NT2/D1 (cell line): ENCODE measurements around the gene SUDS3.

ENCODE experiments used
- DNase-seq: peaks from one replicate; pipeline ENCODE4 v3.0.0-alpha.2; 2011; ENCODE audit warnings: low read depth, low spot score
- H3K27me3 ChIP-seq: 2 replicates; pipeline ENCODE4 v1.6.0; 2011; ENCODE audit warnings: mild to moderate bottlenecking; ENCODE audit not compliant: insufficient read length, insufficient read depth
- H3K36me3 ChIP-seq: 2 replicates; pipeline ENCODE4 v1.6.1; 2011; ENCODE audit warnings: mild to moderate bottlenecking, low read length, mixed read lengths; ENCODE audit not compliant: insufficient read depth, insufficient read length
- H3K4me1 ChIP-seq: 2 replicates; pipeline ENCODE4 v1.5.1; 2011; ENCODE audit not compliant: insufficient read depth, insufficient read length
- H3K4me3 ChIP-seq: 2 replicates; pipeline ENCODE4 v1.5.1; 2011; ENCODE audit warnings: low read depth; ENCODE audit not compliant: insufficient read length
- H3K9ac ChIP-seq: 2 replicates; pipeline ENCODE4 v1.6.0; 2011; ENCODE audit warnings: low read depth; ENCODE audit not compliant: insufficient read length
- H3K9me3 ChIP-seq: 2 replicates; pipeline ENCODE4 v1.5.1; 2011; ENCODE audit warnings: mild to moderate bottlenecking, low read length; ENCODE audit not compliant: insufficient read depth
- SUZ12 ChIP-seq: IDR thresholded peaks from 2 replicates; pipeline ENCODE4 v1.6.1; 2011; ENCODE audit not compliant: insufficient read length, insufficient read depth; ENCODE audit errors: extremely low read depth
- YY1 ChIP-seq: IDR thresholded peaks from 2 replicates; pipeline ENCODE4 v1.6.1; 2011; ENCODE audit not compliant: insufficient read length, insufficient read depth
- ZNF274 ChIP-seq: IDR thresholded peaks from 2 replicates; pipeline ENCODE4 v1.6.1; 2011; ENCODE audit warnings: mild to moderate bottlenecking, low read depth, low read length

SUDS3 gene

DNA sequence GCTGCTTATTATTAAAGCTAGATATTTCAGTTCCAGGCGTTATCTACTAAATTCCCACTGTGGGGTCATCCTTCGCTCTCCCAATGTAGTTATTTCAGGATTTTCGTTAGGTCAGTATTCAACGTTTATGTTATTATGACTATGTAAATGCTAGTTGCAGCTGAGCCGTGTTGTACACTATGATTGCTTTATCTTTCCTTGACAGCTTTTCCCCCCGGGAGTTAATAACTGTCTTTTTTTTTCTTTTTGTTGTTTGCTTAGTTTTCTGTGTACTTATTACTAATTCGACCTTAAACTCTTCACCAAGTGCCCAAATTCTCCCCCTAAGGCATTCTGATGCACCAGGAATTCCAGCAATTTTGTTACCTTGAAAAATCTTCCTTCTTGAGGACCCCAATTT is 48.5 kb downstream of the SUDS3 start:
- no peak overlapping the region for H3K9ac ChIP-seq
- H3K9me3 ChIP-seq = no peaks in the 10 kb centered on the region
- no peaks in the 10 kb centered on the region for H3K4me1 ChIP-seq
- no peaks in the 10 kb centered on the region for H3K27me3 ChIP-seq
- TF ChIP-seq ZNF274 (no peak), SUZ12 (no peak), YY1 (no peak)
- no peak for DNase-seq
- no peak overlapping the region for H3K4me3 ChIP-seq
- no peaks in the 10 kb centered on the region for H3K36me3 ChIP-seq

DNA sequence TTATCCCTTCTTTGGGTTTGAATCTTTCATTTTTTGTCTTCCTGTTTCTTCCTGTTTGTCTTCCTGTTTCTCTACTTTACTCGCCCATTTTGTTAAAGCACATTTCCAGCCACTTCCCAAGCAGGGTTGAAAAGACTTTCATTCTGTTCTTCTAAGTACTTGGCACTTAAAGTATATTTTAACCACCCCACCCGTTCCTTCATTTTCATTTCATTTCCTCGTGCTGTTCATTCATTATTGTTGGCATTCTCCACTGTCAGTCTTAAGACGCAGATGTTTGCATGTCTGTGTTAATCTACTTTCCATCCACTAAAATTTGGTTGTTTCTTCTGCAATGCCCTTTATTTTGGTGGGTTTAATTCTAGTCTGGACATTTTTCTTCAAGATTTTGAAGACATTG is 49.0 kb downstream of the SUDS3 start:
- Histone ChIP-seq H3K9ac (no peak overlapping the region), H3K4me3 (no peak overlapping the region), H3K4me1 (no peaks in the 10 kb centered on the region), H3K36me3 (no peaks in the 10 kb centered on the region), H3K9me3 (no peaks in the 10 kb centered on the region), H3K27me3 (no peaks in the 10 kb centered on the region)
- DNase-seq = no peak
- TF ChIP-seq ZNF274 (no peak), SUZ12 (no peak), YY1 (no peak)

DNA sequence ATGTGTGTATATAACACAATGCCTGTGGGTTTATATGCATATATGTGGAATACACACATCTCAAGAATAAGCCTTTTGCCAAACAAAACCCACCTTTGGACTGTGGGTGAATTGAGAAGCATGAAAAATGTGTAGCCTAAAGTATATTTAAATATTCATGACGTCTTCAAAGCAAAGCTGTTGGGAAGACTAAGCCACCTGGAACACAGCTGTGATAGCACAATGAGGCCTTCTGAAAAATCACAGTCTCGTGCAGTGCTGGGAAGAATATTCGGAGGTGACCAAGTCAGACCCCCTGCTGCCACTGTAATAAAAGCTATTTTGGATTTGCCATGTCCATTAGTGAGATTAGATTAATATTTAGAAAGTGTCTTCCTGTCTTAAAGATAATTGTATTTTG is 51.5 kb downstream of the SUDS3 start:
- Histone ChIP-seq H3K4me1 (no peaks in the 10 kb centered on the region), H3K9ac (no peak overlapping the region), H3K36me3 (no peaks in the 10 kb centered on the region), H3K4me3 (no peak overlapping the region), H3K27me3 (no peaks in the 10 kb centered on the region), H3K9me3 (no peaks in the 10 kb centered on the region)
- TF ChIP-seq ZNF274 (no peak), YY1 (no peak), SUZ12 (no peak)
- DNase-seq = no peak

DNA sequence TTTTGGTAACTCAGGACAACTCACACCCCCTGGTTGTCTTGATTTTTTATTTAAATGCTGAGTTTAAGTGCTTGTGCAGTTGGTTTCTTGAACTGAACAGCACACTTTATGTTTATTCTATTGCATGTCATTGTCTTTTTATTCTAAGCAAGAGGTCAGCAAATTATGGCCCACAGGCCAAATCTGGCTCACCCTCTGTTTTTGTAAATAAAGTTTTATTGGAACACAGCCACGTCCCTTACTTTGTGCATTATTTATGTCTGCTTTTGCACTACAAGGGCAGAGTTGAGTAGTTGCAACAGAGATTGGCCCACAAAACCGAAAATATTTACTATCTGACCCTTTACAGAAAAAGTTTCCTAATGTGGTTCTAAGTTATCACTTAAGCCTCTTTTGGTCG is 52.3 kb downstream of the SUDS3 start:
- Histone ChIP-seq H3K9ac (no peak overlapping the region), H3K4me3 (no peak overlapping the region), H3K36me3 (no peaks in the 10 kb centered on the region), H3K9me3 (no peaks in the 10 kb centered on the region), H3K27me3 (no peaks in the 10 kb centered on the region), H3K4me1 (no peaks in the 10 kb centered on the region)
- TF ChIP-seq ZNF274 = no peak
- TF ChIP-seq YY1 = no peak
- TF ChIP-seq SUZ12 = no peak
- DNase-seq = no peak

DNA sequence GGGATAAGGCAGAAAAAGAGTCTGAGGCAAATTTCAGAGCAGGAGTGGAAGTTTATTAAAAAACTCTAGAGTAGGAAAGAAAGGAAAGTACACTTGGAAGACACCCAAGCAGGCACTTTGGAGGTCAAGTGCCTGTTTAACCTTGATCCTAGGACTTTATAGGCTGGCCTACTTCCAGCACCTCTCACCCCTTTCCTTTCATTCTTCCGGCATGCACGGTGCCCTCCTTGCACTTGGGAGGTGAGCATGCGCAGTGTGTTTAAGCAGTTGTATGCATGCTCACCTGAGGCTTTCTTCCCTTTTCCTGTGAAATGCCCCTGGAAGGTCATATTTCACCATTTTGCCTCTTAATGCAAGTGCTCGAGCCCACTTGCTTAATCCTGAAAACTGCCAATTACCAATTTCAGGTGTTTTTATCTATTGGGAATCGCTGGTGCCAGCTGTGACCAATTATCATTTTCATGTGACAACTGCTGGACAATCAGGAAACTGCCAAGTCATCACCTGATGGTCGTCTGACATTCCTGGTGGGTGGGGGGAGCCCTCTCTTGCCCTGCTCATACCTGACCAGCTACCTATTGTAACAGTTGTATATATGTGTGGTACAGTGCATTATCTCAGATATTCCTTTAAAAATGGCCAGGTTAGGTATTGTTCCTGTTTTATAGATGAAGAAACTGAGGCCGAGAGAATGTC is 53.5 kb downstream of the SUDS3 start:
- Histone ChIP-seq H3K9me3 (no peaks in the 10 kb centered on the region), H3K9ac (no peak overlapping the region), H3K4me3 (no peak overlapping the region), H3K36me3 (no peaks in the 10 kb centered on the region), H3K4me1 (no peaks in the 10 kb centered on the region), H3K27me3 (no peaks in the 10 kb centered on the region)
- TF ChIP-seq YY1 = no peak
- no peak for TF ChIP-seq ZNF274
- TF ChIP-seq SUZ12 = no peak
- DNase-seq = no peak

DNA sequence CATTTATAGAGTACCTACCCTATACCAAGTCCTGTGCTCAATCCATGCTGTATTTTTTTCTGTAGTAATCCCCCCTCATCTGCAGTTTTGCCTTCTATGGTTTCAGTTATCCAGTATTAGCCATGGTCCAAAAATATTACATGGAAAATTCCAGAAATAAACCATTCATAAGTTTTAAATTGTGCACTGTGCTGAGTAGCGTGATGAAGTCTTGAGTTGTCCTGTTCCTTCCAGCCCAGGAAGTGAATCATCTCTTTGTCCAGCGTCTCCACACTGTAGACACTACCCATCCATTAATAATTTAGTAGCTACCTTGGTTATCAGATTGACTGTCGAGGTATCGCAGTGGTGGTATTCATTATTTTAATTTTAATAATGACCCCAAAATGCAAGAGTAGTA is 54.2 kb downstream of the SUDS3 start:
- Histone ChIP-seq H3K4me1 (no peaks in the 10 kb centered on the region), H3K9me3 (no peaks in the 10 kb centered on the region), H3K4me3 (no peak overlapping the region), H3K36me3 (no peaks in the 10 kb centered on the region), H3K27me3 (no peaks in the 10 kb centered on the region), H3K9ac (no peak overlapping the region)
- no peak for DNase-seq
- TF ChIP-seq SUZ12 = no peak
- no peak for TF ChIP-seq ZNF274
- TF ChIP-seq YY1 = no peak

DNA sequence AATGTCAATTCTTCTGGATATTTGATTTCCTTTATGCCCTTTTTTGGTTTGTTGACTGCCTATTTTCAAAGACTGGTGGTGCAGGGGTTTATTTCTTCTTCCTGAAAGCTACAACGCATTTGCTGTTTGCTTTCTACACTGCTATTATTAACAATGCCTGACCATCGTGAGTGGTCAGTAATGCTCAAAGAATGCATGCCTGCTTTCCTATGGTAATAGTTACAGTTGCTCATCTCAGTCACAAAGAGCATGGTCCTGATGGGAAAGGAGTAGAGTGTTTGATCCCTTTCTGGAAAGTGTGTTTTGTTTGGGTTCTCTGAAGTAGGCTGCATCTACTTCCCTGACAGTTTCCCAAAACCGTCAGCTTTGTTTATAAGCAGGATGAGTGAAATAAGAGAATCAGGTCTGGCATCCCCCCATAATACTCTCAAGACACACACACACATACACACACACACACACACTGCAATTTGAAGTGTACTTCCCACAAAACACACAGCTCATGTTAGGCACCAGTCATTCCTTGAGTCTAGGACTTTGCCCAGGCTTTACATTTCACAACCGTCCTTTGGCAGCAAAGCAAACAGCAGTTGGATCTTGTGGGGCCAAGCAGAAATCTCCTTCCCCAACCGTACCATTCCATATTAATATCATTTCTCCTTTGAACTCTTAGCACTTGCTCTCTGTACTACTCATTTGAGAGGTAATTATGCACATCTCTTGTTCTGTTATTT is 56.6 kb downstream of the SUDS3 start:
- Histone ChIP-seq H3K9ac (no peak overlapping the region), H3K4me1 (no peaks in the 10 kb centered on the region), H3K9me3 (no peaks in the 10 kb centered on the region), H3K4me3 (no peak overlapping the region), H3K27me3 (no peaks in the 10 kb centered on the region), H3K36me3 (no peaks in the 10 kb centered on the region)
- DNase-seq = no peak
- TF ChIP-seq SUZ12 (no peak), ZNF274 (no peak), YY1 (no peak)
